Stimulated activated memory B cell treated with anti-CD40 and anti-IgM and Interleukin-4, amounts not matched to agents 10 μg/mL and 1 μg/mL and 100 μg/mL, for 72 hours (primary cell): ENCODE data around the gene PI4K2B.
"Not testable (repeated sequence)": the region's sequence is repeated elsewhere in the genome, so short reads cannot be mapped to it uniquely, and the experiment has no call there.

ENCODE experiments used
- ATAC-seq: fragments of 150-1000 bp; cut with Tn5 transposase; 2 replicates; pipeline ENCODE4 v1.10.0; 2021
- H3K27ac Mint-ChIP-seq: one replicate; pipeline ENCODE4 v1.8.0; 2022; ENCODE audit warnings: mild to moderate bottlenecking, mixed read lengths
- H3K27me3 Mint-ChIP-seq: one replicate; pipeline ENCODE4 v1.8.0; 2022; ENCODE audit warnings: mixed read lengths
- H3K36me3 Mint-ChIP-seq: one replicate; pipeline ENCODE4 v1.8.0; 2022; ENCODE audit warnings: mixed read lengths
- H3K4me1 Mint-ChIP-seq: one replicate; pipeline ENCODE4 v1.8.0; 2022; ENCODE audit warnings: mixed read lengths
- H3K4me3 Mint-ChIP-seq: one replicate; pipeline ENCODE4 v1.8.0; 2022; ENCODE audit warnings: mild to moderate bottlenecking, moderate library complexity, mixed read lengths
- H3K9me3 Mint-ChIP-seq: one replicate; pipeline ENCODE4 v1.8.0; 2022; ENCODE audit warnings: mixed read lengths

PI4K2B gene

DNA sequence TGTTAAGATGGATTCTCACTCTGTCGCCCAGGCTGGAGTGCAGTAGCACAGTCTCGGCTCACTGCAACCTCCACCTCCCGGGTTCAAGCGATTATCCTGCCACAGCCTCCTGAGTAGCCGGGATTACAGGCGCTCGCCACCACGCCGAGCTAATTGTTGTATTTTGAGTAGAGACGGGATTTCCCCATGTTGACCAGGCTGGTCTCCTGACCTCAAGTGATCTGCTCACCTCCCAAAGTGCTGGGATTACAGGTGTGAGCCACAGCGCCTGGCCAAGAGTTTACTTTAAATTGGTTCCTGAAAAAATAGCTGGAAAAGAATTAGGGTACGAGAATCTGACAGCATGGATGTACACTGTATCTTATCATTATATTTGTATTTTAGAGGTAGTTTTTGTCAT is 20.0 kb downstream of the PI4K2B start:
- peaks cover 30% of the 10 kb centered on the region for H3K36me3 Mint-ChIP-seq

DNA sequence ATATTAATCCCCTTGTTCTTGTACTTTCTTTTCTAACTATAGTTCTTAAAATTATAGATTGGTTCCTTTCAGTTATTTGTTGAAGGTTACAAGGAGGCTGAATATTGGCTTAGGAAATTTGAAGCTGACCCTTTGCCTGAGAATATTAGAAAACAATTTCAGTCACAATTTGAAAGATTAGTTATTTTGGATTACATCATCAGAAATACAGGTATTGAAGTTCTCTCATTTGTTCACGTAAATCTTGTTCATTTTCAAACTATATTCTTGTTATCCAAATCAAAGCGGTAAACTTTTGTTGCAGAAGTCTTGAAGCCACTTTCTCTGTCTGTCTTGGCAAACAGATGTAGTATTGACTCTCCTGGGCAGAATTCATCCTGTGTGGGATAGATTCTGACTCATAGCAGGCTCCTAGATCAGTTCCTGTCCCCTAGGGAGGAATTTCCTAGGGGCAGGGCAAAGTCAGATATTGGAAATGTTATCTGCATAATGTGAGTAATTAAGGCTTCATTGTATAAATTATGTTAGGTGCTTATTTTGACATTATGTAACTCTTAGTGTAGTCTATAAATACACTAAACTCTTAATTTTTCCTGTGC is 25.2 kb downstream of the PI4K2B start:
- H3K9me3 Mint-ChIP-seq, result no peaks in the 10 kb centered on the region
- no peak overlapping the region for H3K27ac Mint-ChIP-seq
- peaks cover 37% of the 10 kb centered on the region for H3K36me3 Mint-ChIP-seq

More for the DNA sequence above, 20.0 kb downstream of the PI4K2B start:
- not testable (repeated sequence) for H3K4me3 Mint-ChIP-seq, H3K9me3 Mint-ChIP-seq, H3K27ac Mint-ChIP-seq, H3K27me3 Mint-ChIP-seq, ATAC-seq
- H3K4me1 Mint-ChIP-seq, result peaks cover 34% of the 10 kb centered on the region

DNA sequence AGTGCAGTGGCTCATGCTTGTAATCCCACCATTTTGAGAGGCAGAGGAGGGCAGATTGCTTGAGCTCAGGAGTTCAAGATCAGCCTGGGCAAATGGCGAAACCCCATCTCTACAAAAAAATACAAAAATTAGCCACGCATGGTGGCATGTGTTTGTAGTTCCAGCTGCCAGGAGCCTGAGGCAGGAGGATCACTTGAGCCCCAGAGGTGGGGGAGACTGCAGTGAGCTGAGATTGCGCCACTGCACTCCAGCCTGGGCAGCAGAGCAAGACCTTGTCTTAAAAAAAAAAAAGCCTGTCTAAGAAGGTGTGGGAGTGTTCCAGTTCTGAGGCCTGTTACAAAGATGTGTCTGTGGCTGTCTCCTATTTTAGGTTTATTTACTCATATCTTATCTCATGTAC is 38.0 kb downstream of the PI4K2B start:
- Mint-ChIP-seq H3K4me1 (no peaks in the 10 kb centered on the region), H3K27ac (no peak overlapping the region), H3K4me3 (no peak overlapping the region), H3K9me3 (no peaks in the 10 kb centered on the region), H3K27me3 (no peaks in the 10 kb centered on the region), H3K36me3 (peaks cover 45% of the 10 kb centered on the region)
- ATAC-seq, result no peak

More for the DNA sequence above, 25.2 kb downstream of the PI4K2B start:
- no peak for ATAC-seq
- Mint-ChIP-seq H3K4me1 (no peaks in the 10 kb centered on the region), H3K27me3 (no peaks in the 10 kb centered on the region), H3K4me3 (no peak overlapping the region)

DNA sequence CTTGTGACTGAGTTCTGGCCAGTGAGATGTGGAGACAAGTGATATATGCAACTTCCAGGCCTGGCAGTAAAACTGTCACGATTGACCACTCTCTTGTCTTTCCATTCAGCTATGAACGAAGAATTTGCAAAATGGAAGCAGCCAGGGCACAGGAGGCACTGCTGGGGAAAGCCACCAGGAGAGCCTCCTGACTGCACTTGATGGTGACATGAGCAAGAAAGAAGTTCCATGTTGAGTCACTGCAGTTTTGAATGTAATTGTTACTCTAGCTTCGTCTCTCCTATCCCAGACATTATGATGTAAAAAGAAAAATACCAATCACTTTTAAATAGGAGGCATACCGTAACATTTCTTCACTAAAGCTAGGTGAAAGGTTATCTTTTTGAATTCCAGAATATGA is 46.4 kb downstream of the PI4K2B start:
- no peak overlapping the region for H3K4me3 Mint-ChIP-seq
- H3K27me3 Mint-ChIP-seq, result no peaks in the 10 kb centered on the region
- no peaks in the 10 kb centered on the region for H3K4me1 Mint-ChIP-seq
- peaks cover 25% of the 10 kb centered on the region for H3K36me3 Mint-ChIP-seq
- ATAC-seq, result no peak
- no peaks in the 10 kb centered on the region for H3K9me3 Mint-ChIP-seq
- no peak overlapping the region for H3K27ac Mint-ChIP-seq

DNA sequence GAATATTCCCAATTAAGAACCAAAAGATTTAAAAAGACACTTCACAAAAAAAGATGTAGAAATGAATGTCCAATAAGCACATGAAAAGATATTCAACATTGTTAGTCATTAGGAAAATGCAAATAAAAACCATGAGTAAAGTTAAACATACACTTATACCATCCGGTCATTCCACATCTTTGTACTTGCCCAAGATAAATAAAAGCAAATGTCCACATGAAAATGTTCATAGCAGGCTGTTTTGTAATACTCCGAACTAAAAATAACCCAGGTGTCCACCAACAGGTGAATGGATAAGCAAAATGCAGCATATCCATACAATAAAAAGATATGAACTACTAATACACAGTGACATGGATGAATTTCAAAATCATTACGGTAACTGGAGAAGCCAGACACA is 50.1 kb downstream of the PI4K2B start:
- Mint-ChIP-seq H3K4me1 (no peaks in the 10 kb centered on the region), H3K27ac (no peak overlapping the region), H3K36me3 (peaks cover 24% of the 10 kb centered on the region), H3K9me3 (peaks cover 8% of the 10 kb centered on the region), H3K27me3 (no peaks in the 10 kb centered on the region), H3K4me3 (no peak overlapping the region)
- ATAC-seq, result no peak

DNA sequence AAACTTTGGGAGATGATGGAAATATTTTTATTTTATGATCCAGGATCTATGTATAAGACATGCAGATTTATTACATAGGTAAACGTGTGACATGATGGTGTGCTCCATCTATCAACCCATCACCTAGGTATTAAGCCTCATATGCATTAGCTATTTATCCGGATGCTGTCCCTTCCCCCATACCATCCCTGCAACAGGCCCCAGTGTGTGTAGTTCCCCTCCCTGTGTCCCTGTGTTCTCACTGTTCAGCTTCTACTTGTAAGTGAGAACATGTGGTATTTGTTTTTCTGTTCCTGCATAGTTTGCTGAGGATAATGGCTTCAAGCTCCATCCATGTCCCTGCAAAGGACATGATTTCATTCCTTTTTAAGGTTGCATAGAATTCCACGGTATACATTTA is 50.6 kb downstream of the PI4K2B start:
- no peak overlapping the region for H3K4me3 Mint-ChIP-seq
- H3K27ac Mint-ChIP-seq, result no peak overlapping the region
- H3K4me1 Mint-ChIP-seq, result no peaks in the 10 kb centered on the region
- no peaks in the 10 kb centered on the region for H3K27me3 Mint-ChIP-seq
- no peak for ATAC-seq
- peaks cover 8% of the 10 kb centered on the region for H3K9me3 Mint-ChIP-seq
- H3K36me3 Mint-ChIP-seq, result peaks cover 25% of the 10 kb centered on the region

DNA sequence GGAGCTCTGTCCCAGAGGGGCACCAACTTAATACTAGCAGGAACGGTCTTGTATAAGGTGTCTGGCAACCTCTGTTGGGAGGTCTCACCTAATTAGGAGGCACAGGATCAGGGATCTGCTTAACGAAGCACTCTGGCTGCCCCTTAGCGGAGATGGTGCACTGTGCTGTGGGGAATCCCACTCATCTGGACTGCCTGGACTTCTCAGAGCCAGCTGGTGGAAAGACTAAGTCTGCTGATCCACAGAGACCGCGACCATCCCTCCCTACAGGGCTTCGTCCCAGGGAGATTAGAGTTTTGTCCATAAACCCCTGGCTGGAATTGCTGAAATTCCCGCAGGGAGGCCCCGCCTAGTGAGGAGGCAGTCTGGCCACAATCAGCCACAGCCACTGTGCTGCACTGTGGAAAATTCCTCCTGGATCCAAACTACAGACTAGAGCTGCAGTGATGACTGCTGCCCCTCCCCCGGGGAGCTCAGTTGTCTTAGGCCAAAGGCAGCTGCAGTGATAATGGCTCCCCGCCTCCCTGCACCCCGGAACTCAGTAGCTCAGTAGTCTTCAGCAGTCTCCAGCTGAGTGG is 56.7 kb downstream of the PI4K2B start:
- Mint-ChIP-seq H3K36me3 (peaks cover 13% of the 10 kb centered on the region), H3K27me3 (no peaks in the 10 kb centered on the region), H3K4me1 (no peaks in the 10 kb centered on the region), H3K9me3 (peaks cover 8% of the 10 kb centered on the region), H3K27ac (no peak overlapping the region), H3K4me3 (no peak overlapping the region)
- ATAC-seq, result no peak

DNA sequence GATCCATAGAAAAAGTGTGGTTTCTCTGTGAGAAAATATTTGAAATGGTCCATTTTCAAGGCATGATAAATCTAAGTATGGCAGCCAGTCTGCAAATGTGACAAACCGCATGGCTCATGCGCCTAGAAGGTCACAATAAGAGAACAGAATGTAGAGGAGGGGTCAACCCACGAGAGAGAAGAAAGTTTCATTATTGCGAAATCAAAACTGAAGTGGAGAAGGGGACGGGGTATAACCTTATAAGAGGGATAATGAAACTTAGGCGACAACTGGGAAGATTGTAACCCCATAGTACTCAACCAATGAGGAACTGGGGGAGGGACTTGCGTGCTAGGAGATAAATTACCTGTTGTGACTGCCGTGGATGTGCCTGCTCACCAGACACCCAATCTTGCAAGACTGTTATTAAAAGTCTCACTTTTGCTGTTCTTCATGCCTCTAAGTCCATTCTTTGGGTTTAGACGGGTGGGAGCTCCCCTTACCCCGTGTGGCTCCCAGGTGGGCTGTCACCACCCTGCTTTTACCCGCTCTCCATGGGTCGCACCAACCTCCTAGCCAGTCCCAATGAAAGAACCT is 57.4 kb downstream of the PI4K2B start:
- H3K4me1 Mint-ChIP-seq, result no peaks in the 10 kb centered on the region
- H3K4me3 Mint-ChIP-seq, result no peak overlapping the region
- H3K36me3 Mint-ChIP-seq, result peaks cover 13% of the 10 kb centered on the region
- no peak for ATAC-seq
- H3K9me3 Mint-ChIP-seq, result peaks cover 8% of the 10 kb centered on the region
- H3K27ac Mint-ChIP-seq, result no peak overlapping the region
- H3K27me3 Mint-ChIP-seq, result no peaks in the 10 kb centered on the region

DNA sequence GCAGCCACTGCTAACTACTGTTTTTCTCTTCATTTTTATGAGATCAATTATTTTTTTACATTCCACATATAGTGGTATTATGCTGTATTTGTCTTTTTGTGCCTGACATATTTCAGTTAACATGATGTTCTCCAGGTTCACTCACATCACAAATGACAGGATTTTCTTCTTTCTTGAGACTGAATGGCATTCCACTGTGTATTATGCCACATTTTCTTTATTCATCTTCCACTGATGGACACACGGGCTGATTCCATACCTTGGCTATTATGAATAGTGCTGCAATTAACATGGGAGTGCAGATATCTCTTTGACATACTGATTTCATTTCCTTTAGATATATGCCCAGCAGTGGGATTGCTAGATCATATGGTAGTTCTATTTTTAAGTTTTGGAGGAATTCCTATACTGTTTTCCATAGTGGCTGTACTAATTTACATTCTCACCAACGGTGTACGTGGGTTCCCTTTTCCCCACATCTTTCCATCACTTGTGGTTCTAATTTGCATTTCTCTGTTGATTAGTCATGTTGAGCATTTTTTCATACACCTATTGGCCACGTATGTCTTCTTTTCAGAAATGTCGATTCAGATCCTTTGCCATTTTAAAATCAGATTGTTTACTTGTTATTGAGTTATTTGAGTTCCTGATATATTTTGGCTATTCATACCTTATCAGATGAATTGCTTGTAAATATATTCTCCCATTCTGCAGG is 63.9 kb downstream of the PI4K2B start:
- no peak overlapping the region for H3K4me3 Mint-ChIP-seq
- H3K9me3 Mint-ChIP-seq, result no peaks in the 10 kb centered on the region
- no peak for ATAC-seq
- no peaks in the 10 kb centered on the region for H3K27me3 Mint-ChIP-seq
- H3K36me3 Mint-ChIP-seq, result no peaks in the 10 kb centered on the region
- no peak overlapping the region for H3K27ac Mint-ChIP-seq
- H3K4me1 Mint-ChIP-seq, result peaks cover 8% of the 10 kb centered on the region

DNA sequence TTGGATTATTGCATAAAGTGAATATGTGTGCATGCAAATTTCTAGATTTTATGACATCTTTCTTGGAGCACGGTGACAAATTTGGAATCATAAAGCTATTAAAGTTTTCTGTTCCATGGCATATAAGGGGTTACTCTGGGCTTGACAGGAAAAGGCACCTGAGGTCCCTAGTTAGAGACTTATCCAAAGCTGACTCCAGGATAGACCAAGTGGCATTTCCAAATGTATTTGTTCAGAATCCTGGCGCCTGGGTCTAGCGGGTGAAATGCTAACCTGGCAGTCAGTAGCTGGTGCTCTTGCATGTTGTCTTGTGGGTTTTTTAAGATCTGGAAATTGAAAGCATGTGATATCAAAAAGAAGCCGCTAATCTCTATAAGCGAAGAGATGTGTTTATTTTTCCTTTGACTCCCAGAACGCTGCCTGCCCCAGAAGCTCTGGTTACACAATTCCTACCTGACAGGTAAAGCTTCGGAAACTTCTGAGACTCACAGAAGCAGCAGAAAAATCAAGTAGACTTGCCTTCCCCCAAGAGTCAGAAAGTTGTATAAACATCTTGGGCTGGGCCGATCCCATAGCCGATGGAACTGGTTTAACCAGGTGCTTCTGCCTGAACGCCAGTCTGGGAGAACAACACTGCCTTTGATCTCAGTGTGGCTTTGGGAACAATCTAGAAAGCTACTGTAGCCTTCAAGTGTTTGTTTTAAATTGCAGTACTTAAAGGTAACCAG is 65.8 kb downstream of the PI4K2B start:
- no peak for ATAC-seq
- H3K27ac Mint-ChIP-seq, result no peak overlapping the region
- no peaks in the 10 kb centered on the region for H3K36me3 Mint-ChIP-seq
- peaks cover 8% of the 10 kb centered on the region for H3K4me1 Mint-ChIP-seq
- peaks cover 5% of the 10 kb centered on the region for H3K27me3 Mint-ChIP-seq
- no peak overlapping the region for H3K4me3 Mint-ChIP-seq
- no peaks in the 10 kb centered on the region for H3K9me3 Mint-ChIP-seq

DNA sequence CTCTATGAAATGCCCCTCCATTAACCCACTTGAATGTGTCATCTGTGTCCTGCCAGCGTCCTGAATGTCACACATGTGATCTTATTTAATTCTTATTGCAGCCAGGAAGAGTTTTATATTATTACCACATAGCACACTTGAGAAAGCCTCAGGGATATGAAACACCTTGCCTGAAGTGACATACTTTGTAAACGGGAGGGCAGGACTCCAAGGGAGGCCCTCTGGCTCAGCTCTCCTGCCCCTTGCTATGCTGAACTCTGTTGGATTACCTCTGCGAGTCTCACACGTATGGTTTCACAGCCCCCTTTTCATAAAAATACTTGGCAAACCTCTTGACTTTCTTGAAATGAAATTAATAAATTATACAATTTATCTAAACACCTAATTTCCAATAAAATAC is 67.6 kb downstream of the PI4K2B start:
- no peak for ATAC-seq
- Mint-ChIP-seq H3K4me3 (no peak overlapping the region), H3K27ac (no peak overlapping the region), H3K4me1 (peaks cover 8% of the 10 kb centered on the region), H3K27me3 (peaks cover 8% of the 10 kb centered on the region), H3K9me3 (no peaks in the 10 kb centered on the region), H3K36me3 (no peaks in the 10 kb centered on the region)

DNA sequence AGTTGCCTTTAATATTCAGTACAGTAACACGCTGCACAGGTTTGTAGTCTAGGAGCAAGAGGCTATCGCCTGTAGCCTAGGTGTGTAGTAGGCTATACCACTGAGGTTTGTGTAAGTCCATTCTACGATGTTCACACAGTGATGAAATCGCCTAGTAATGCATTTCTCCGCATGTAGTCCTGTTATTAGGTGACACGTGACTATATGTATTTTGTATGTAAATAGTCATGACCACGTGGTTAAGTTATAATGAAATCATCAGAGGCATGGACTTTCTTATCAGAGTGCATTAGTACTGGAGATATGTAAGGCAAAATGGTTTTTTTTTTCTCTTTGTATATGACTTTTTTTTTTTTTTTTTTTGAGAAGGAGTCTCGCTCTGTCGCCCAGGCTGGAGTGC is 68.8 kb downstream of the PI4K2B start:
- Mint-ChIP-seq H3K4me3 (no peak overlapping the region), H3K36me3 (no peaks in the 10 kb centered on the region), H3K4me1 (peaks cover 9% of the 10 kb centered on the region), H3K9me3 (no peaks in the 10 kb centered on the region), H3K27ac (no peak overlapping the region), H3K27me3 (peaks cover 8% of the 10 kb centered on the region)
- ATAC-seq, result no peak

DNA sequence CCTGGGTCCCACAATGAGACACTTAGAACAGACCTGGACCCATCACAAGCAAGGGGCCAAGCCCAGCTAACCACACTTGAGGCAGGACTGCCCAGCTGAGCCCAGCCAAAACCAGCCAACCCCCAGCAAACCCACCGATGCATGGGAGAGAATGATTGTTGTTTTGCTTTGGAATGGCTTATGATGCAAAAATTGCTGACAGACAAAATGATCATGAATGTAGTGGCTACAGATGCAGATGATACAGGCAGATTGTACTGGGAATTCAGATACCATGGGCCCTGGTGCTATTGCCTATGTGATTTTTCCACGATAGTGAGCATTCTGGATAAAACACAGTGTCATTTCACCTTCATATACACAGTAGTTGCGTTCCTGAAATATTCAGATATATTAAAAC is 69.7 kb downstream of the PI4K2B start:
- Mint-ChIP-seq H3K4me3 (no peak overlapping the region), H3K27me3 (peaks cover 8% of the 10 kb centered on the region), H3K4me1 (peaks cover 10% of the 10 kb centered on the region), H3K9me3 (no peaks in the 10 kb centered on the region), H3K36me3 (no peaks in the 10 kb centered on the region), H3K27ac (no peak overlapping the region)
- ATAC-seq, result no peak

DNA sequence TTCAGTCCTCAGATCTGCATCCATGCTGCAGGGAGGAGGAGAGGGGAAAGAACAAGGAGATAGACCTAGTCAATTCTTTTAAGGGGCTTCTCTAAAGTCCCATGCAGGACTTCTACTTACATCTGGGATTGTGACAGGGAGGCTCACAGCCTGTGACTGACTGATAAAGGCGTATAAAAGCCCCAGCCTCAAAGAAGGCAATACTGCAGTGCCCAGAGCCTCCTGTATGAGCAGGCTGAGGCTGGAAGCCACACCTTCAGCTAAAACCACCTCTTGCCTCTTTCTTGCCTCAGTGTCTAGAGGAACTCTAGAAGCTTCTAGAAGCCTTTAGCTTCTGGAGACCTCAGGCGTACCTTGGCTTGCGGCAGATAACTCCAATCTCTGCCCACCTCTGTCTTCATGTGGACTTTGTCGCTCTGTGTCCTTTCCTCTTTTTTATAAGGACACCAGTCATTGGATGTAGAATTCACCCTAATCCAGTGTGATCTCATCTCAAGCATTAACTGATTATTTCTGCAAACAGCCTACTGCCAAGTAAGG is 72.8 kb downstream of the PI4K2B start:
- no peak for ATAC-seq

DNA sequence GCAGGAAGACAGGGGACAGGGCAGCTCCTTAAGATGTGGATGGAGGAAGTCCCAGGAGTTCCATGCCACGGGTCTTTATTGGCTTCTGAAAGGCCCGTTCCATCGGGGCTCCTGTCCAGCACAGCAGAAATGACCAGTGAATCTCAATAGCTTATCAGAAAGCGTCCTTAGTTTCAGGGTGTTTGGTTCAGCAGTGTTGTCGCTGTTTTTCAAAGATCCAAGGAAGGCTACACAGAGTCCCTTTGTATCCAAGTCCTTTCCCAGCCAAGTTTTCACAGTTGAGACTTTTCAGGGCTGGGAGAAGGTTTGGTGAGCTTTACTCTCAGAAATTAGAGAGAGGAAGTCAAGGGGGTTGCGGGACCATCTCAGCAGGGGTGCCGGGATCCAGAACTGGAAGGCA is 73.8 kb downstream of the PI4K2B start:
- ATAC-seq, result no peak
- no peak overlapping the region for H3K4me3 Mint-ChIP-seq
- H3K9me3 Mint-ChIP-seq, result no peaks in the 10 kb centered on the region
- H3K36me3 Mint-ChIP-seq, result no peaks in the 10 kb centered on the region
- no peak overlapping the region for H3K27ac Mint-ChIP-seq
- H3K4me1 Mint-ChIP-seq, result peaks cover 36% of the 10 kb centered on the region
- peaks cover 8% of the 10 kb centered on the region for H3K27me3 Mint-ChIP-seq

More for the DNA sequence above, 72.8 kb downstream of the PI4K2B start:
- no peaks in the 10 kb centered on the region for H3K36me3 Mint-ChIP-seq
- H3K4me3 Mint-ChIP-seq, result no peak overlapping the region
- H3K9me3 Mint-ChIP-seq, result no peaks in the 10 kb centered on the region
- H3K27me3 Mint-ChIP-seq, result peaks cover 8% of the 10 kb centered on the region
- H3K27ac Mint-ChIP-seq, result no peak overlapping the region
- H3K4me1 Mint-ChIP-seq, result peaks cover 28% of the 10 kb centered on the region
